ENCODE data around the gene SYCP1.
"Not testable (repeated sequence)": the region's sequence is repeated elsewhere in the genome, so short reads cannot be mapped to it uniquely, and the experiment has no call there.

The SYCP1 gene

GRCh38 chr1:114854693-114855320 is at the start of gene SYCP1:
TSS of gene SYCP1 (plus strand) at chr1:114854863. CDS start at chr1:114855465, 602 bp downstream.
- DNase-seq, result no peak

GRCh38 chr1:114819869-114820268 is 34.8 kb upstream of the SYCP1 start:
- DNase-seq, result no peak

GRCh38 chr1:114820392-114820791 is 34.3 kb upstream of the SYCP1 start:
- no peak for DNase-seq

- DNase-seq, result no peak
These were observed 32.7 kb upstream of the SYCP1 start for GRCh38 chr1:114821978-114822377.

GRCh38 chr1:114828251-114828650 is 26.4 kb upstream of the SYCP1 start:
- DNase-seq, result no peak

GRCh38 chr1:114830075-114830474 is 24.6 kb upstream of the SYCP1 start:
- DNase-seq, result not testable (repeated sequence)

- DNase-seq, result no peak
These were observed 23.2 kb upstream of the SYCP1 start for GRCh38 chr1:114831276-114831994.

GRCh38 chr1:114832057-114832456 is 22.6 kb upstream of the SYCP1 start:
- no peak for DNase-seq

GRCh38 chr1:114833421-114833820 is 21.2 kb upstream of the SYCP1 start:
- no peak for DNase-seq

- DNase-seq, result no peak
These were observed 10.4 kb upstream of the SYCP1 start for GRCh38 chr1:114844270-114844669.

GRCh38 chr1:114853584-114853983 is 1.1 kb upstream of the SYCP1 start:
- no peak for DNase-seq

GRCh38 chr1:114861384-114861783 is 6.7 kb downstream of the SYCP1 start:
- DNase-seq, result no peak

GRCh38 chr1:114892194-114892918 is 37.7 kb downstream of the SYCP1 start:
- DNase-seq, result no peak

GRCh38 chr1:114896795-114897194 is 42.1 kb downstream of the SYCP1 start:
- no peak for DNase-seq

- no peak for DNase-seq
These were observed 47.2 kb downstream of the SYCP1 start for GRCh38 chr1:114901814-114902213.

GRCh38 chr1:114902343-114902742 is 47.7 kb downstream of the SYCP1 start:
- no peak for DNase-seq

GRCh38 chr1:114903480-114903879 is 48.8 kb downstream of the SYCP1 start:
- DNase-seq, result no peak

GRCh38 chr1:114915720-114916119 is 61.1 kb downstream of the SYCP1 start:
- not testable (repeated sequence) for DNase-seq

- DNase-seq, result no peak
These were observed 71.9 kb downstream of the SYCP1 start for GRCh38 chr1:114926607-114927006.

GRCh38 chr1:114927401-114927800 is 72.7 kb downstream of the SYCP1 start:
- DNase-seq, result no peak

- DNase-seq, result no peak
These were observed 101.9 kb downstream of the SYCP1 start for GRCh38 chr1:114956570-114956969.

GRCh38 chr1:114959423-114959822 is 104.8 kb downstream of the SYCP1 start:
- no peak for DNase-seq

GRCh38 chr1:114976891-114977290 is 122.2 kb downstream of the SYCP1 start:
- no peak for DNase-seq
